Ecto neural progenitor cell (in vitro differentiated cells): ENCODE results near the gene CCN6.

Experiments
- DNase-seq: peaks from one replicate; pipeline ENCODE4 v3.0.0-alpha.2; 2018; ENCODE audit warnings: low spot score

The CCN6 gene

DNA sequence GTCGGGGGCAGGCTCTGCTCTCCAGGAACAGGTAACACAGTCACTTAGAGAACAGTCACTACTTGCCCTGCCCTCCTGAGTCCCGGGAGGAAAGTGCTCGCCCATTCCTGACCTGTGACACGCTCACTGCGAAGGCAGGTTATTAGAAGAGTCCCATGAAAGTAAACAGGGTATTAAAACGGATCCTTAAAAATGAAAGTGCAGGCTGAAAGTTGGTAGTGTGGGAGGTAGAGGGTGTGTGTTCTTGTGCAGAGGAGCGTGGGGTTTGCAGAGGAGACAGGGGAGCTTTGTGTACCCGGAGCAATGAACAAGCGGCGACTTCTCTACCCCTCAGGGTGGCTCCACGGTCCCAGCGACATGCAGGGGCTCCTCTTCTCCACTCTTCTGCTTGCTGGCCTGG lies at the start of gene CCN6:
TSS of gene CCN6 (plus strand) at position 104 of the 400 bp plus-strand sequence. CDS start at position 358, 254 bp downstream.
- no peak for DNase-seq

DNA sequence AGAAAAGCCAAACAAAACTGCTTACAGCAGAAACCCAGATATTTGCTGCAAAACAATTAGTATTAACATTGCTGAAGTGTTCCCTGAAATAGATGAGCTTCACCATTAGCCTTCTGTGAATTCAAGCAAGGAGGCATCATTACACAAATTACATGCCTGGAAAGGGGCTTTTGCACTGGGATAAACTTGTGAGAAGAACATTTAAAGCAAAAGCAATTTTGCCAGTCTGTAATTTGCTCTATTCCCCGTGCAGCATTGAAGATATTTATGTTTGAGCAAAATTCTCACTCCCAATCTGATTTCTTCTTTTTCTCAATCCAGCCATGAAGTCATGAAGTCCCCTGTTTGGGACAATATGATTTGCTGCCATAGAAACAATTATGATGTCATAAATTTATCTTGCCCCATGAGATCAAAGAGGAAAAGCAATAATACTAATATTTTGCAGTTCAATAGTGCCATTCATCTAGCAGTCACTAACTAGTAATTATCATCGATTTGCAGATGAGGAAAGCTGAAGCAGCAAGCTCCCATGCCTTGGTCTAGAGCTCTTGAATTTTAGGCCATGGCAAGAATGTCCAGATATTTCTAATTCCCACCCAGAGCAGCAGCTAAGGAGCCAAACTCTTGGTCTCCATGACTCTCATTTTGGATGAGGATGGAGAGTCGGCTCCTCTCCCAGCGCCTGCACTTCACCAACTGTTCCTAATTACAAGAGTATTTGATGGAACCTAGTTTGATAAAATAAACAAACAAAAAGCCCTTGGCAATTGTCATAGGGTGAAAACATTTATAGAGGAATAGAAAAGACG lies 49.5 kb upstream of the CCN6 start:
- no peak for DNase-seq

DNA sequence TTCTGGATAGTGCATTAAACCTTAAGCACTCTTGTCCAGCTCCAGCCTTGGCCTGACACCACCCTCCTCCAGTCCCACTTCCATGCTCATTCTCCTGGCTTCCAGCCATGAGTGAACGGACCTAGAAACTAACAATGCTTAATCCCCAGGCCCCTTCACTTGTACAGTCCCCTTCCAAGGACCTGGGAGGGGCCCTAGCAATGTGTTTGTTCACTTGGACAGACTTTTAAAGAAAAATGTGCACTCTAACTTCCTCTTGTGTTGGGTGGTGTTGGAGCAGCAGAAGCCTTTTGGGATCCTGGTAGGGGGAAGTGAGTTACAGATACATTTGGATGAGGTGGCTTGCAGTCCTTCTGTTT lies 48.9 kb upstream of the CCN6 start:
- DNase-seq = no peak

DNA sequence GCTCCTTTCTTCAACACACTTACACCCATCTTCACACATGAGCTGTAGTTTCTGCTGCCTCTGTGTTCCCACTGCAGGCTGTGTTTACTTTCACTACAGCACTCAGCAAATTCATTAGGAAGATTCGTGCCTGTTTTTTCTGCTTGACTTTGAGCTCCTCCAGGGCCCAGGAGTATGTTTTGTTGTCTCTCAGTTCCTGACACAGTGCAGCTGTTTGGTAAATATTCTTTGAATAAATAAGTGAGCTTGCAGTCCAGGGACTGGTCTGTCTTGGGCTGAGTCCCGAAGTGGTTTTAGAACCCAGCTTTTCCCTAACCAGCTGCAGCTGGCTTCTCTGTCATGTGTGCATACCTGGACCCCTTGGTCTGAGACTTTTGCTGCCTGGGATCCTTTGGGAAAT lies 46.6 kb upstream of the CCN6 start:
- no peak for DNase-seq

DNA sequence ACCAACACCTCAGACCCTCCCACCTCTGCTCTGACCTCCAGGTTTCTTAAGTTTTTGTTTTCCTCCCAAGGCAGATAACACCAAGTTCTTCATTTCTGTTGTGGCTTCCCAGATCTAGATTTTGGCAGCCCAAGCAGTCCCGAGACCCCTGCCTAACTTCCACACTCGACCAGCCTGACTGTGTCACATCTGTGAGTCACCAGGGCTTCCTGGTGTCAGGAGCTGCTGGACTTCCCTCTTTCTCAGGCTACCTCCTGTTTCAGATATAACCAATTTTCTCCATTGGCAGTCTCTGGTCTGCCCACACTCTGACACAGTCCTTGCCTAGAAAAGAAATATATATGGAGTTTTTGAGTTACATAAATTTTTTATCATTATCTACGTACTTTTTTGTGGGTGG lies 46.1 kb upstream of the CCN6 start:
- DNase-seq = no peak

DNA sequence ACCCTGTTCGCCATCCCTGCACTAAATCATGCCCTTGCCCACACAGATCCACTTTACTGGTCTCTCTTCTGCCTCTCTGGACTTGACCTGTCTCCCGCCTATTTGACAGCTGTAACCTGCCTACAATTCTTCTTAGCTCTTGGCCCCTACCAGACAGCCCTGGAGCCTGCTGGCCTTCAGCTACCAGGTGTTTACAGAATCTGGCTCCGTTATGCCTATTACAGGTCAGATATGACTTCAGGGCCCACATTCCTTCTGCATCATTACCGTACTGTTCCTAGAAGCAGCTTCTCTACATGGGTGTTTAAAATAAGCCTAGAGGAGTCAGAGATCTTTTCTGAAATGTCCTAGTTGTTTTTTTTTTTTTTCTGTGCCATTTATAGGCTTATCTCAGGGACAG lies 45.4 kb upstream of the CCN6 start:
- DNase-seq = no peak

DNA sequence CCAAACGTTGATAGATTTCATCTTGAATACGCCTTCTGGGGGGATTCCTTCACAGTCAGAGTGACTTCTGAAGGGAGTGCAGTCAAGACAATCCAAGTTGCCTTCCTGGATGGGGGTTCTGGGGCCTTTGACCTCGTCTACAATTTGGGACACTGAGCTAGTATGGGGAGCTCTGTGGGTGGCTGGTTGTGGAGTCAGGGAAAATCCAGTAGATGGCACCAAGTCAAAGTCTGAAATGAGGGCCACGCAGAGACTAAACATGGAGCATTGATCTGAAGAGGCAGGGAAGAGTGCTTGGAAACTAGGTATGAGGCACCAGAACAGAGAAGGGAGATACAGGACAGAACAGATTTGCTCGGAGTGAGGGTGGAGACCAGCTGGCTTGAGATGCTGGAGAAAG lies 43.6 kb upstream of the CCN6 start:
- DNase-seq = no peak

DNA sequence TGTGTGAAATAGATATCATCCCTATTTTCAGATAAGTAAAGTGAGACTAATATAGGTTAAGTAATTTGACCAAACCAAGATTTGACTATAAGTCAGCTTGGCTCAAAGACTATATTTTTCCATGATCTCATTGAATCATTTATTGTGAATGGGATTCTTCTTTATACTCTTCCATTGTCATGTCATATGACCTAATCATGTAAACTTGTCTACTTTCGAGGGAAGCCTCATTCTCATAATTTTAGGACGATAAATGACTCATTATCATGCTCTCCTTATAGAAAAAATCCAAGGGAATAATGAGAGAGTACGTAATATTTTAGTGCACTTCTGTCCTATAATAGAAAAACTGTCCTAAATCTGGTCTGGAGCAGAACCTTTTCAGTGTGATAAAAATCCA lies 40.9 kb upstream of the CCN6 start:
- DNase-seq = no peak

DNA sequence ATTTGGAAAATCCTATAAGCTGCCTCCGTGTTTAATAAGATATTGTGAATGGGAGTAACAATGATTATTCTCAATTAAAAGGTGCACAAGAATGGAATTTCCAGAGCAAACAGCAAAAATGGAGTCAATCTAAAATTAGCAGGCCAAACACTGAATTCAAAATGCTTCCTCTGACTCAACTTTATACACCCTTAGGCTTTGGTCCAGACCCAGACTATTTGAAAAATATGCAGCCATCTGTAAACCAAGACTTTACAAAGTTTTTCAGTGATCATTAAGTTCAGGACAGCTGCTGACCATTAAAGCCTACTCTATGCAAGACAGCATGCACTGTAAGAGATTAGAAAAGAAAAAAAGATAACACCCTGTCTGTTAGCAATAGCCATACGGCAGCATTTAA lies 39.4 kb upstream of the CCN6 start:
- DNase-seq = no peak

DNA sequence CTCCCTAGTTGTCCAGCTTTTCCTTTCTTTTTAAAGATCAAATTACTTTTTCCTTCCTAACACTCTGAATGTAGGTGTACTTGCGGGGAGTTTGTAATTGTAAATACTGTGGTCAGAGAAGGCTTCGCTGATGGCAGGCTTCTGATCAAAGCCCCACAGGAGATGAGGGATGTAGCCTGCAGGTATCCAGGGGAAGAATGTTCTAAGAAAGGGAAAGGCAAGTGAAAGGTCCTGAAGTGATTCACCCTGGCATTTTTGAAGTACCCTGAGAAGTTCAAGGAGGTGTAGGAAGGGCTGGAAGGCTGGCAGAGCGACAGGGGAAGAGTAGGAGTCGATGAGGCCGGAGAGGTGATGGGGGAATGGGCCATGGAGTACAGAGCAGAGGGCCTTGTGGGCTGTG lies 38.2 kb upstream of the CCN6 start:
- no peak for DNase-seq

DNA sequence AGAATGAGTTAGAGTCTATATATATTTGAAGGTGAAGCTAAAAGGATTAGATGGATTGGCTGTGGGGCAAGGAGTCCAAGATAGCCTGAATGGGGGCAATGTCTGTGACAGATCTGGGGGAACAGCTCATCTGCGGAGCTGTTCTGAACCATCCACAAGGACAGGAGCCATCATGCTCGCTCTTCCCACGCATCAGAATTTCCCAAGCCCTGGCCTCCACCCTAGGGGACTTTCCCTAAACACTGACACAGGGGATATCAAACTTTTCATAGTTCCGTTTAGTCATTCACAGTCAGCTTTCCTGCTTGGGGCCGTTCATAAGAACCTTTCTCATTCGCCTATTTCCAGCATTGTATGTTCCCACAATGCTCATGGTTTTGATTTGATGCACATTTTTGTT lies 37.6 kb upstream of the CCN6 start:
- no peak for DNase-seq

DNA sequence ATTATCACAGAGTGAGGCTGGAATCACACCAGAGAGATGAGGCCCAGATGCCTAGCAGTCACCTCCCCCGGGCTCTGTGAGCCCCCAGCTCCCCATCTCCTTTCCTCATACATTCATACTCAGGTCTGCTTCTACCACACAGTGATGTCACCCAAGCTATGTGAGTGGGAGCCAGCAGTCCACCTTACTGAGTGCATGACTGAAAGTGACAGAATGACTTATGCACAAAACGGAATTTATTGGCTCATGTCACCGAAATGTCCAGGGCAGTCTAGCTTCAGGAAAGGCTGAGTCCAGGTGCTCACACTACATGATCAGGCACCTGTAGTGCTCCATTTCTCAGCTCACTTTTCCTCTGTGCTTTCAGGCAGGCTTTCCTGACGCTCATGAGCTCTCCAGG lies 36.7 kb upstream of the CCN6 start:
- DNase-seq = no peak

DNA sequence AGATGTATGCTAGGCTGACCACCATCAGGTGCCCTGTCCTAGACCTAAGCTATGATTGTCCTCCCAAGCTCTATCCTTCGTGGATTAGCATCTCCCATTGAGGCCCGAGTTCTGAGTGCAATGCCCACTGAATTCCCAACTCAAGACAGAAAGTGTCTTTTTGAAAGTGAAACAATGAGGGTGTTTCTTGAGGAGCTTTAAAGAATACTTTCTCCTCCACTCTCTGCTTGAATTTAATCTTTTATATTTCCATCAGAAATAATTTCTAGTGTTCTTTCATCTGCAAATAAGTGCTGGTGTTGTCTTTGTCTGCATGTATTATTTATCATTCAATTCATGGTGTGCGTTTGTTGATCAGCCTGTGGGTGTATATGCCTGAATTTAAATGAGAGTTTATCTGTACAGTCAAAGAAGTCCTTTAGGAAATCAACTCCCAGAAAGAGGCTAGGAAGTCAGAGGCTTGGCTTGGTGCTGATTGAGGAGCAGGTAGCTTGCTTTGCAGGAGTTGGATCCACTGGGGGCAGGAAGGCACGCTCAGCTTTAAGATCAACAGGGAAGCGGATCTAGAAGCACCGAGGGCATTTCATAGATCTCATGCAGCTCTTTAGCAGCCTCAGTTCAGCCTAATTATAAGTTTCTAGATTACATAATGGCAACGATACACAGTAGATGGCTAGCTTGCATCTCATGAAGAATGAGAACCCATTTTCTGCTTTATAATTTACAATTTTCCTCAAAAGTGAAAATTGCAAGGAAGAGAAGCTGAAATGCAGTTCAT lies 36.0 kb upstream of the CCN6 start:
- DNase-seq = no peak

DNA sequence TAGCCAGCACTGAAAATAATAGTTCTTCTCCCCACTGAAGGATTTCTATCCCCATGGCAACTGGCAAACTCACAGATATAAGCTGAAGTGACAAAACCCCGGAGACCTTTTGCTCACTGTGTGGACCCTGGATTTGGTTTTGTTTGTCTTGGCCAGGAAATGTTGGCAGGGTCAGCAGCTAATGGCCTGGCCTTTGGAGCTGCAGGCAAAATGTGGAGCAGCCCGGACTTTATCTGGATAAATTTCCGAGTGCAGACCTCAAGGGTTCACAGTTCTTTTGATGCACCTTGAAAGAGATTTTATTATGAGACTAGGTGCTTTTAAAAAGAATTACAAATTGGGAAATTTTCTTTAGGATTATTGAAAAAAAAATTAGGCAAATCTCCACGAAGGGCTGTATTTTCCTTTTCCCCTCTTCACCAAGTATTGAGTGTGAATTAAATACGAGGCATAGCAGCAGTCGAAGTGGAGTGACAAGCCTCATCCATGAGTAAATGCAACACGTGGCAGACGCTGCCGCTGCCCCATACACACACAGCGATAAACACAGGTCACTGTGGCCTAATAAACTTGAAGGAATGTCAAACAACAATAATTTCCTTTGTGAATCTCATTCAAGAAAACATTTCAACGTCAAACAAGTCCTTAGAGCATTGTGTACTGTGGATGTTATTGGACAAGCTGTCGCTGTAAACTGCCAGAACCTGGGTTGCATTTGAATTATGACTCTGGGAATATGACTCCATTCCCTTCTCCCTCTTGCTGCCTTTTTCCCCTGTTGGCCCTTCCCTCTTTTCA lies 35.1 kb upstream of the CCN6 start:
- no peak for DNase-seq

DNA sequence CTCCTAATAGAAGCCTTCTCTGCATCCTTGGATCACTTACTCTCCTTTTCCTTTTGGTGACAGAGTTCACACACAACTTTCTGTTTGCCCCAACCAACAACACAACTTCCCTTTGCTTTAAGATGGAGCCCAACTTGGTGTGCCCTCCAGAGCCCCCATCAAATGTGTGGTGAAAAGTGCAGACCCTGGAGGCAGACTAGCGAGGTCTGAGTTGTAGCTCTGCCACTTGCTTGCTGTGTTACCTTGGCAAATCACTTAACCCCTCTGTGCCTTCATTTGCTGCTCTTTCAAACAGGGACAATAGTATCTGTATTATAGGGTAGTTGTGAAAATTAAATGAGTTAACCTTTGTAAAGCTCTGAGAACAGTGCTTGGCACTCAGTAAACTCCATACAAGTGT lies 34.3 kb upstream of the CCN6 start:
- DNase-seq = no peak

DNA sequence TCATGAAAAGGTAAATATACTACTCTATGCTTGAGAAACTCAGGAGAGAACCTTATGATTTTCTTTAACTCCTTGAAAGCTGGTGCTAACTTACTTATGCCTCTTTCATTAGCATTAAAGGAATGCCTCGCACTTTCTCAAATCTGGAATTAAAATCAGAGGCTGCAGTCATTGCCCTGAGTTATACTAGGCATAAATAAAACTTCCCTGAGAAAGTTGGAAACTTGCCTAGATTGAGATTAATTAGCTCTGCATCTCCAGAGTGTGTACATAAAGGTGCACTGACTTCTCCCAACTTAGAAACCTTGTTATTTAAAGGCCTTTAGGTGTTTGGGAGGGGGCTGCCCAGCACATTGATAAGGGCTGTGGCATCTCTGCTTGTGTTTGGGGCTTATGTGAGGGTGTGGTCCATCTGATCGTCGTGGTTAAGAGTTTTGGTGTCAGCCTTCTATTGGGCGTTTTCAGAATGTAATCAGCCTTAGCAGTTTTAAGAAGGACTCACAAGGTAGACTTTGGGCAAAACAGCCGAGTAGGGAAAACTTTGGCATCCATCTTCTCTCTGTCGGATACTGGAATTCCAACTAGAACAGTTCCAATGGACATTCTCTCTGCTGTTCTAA lies 32.1 kb upstream of the CCN6 start:
- no peak for DNase-seq

DNA sequence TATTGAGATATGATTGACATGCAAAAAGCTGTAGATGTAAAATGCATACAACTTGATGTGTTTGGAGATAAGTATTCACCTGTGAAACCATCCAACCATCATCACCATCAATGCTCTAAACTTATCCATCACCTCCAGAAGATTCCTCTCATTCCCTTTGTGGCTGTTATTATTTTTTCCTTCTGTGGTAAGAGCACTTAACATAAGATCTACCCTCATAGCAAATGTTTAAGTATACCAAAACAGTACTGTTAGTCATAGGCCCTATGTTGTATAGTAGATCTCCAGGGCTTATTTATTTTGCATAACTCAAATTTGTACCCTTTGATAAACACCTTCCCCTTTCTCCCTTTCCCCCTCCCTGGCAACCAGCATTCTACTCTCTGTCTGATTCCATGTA lies 31.2 kb upstream of the CCN6 start:
- no peak for DNase-seq

DNA sequence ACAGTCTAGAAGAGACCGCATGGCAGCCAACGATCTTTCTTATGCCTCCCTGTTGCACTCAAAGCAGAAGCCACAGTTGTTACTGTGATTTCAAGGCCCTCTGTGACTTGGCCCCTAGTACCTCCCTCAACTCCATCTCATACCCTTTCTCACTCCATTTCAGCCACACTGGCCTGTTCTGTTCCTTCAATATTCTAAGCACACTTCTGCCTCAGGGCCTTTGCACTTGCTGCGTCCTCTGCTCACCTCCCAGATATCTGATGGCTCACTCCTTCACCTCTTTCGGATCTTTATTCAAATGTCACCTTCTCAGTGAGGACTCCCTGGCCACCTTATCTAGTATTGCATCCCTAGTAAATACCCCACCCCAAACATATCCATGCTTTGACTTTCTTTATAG lies 29.4 kb upstream of the CCN6 start:
- no peak for DNase-seq

DNA sequence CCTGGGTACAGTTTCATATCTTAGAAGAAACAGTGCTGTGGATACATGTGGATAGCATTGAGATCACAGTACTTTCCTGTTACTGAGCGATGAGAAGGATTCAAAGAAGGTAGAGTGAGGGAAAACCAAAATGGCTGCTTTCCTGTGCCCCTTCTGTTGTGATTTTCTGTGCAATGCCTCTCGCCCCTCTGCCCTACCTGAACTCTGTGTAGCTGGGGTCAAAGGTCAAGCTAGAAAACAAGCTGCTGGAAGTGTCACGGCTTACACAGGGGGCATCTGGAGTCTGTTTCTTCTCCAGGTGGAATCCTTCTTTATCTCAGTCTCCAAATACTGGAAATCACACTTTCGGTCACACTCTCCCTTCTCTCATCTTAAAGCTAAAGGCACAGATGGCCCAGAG lies 27.0 kb upstream of the CCN6 start:
- DNase-seq = no peak

DNA sequence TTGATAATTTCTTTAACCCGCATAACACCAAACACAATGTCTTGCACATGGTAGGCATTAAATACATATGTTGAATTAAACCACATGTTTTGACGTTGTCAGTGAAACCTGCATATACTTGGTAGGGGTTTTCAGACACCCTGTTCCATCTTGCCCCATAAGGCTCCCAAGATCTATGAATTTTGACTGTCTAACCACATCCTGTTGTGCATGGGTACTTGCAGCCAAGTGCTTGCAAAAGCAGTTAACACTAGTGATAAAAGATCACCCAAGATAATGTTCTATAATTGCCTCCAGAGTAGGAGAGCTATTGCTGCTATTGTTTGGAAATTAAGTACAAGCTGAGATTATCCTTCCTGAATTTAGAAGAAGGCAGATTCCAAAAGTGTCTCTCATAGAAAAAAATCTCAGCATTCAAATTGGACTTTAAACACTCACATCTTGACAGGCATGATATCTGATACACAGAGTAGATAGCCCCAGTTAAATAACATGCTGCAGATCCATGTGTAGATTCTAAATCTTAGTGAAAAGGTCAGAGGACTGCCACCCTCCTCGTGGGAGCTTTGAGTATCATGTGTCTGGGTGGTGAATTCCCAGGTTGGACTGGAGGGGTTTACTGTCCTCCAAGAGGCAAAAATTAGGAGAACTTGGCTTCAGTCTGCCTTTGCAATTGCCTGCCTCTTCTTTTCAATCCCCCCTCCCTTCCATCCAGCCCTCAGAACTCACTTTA lies 25.8 kb upstream of the CCN6 start:
- no peak for DNase-seq

DNA sequence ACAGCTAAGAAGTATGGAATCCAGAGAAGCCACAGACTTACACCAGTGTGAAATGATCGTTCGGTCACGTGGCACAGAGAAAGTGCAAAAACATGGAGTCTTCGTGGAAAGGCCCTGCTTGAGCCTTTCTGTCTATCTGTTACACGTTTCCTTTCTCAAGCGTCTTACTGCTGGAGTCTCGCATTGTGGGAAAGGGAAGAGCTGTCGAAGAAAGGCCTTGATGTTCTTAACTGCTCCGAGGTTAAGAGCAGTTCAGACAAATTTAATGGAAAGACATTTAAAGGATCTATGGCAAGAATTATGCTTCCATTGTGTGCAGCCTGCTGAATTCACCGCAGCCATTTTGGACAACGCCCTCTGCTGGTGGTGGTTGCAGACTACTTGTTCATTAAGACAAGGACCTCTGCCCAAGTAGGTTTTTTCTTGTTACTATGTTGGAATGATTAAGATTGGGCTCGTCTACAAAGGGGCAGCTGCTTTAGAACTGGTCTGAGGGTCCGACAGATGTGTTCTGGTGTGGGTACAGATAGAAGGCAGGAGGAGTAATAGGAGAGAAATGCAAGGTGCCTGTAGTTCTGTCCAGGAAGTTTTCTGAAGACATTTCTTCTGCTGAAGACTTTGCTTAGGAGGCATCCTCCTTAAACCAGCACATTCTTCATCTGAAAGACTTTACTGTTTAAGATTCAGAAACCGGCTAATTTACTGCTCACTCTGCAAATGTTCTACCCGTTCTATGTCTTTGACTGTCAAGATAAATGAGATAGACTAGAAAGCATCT lies 24.7 kb upstream of the CCN6 start:
- DNase-seq = peak; percentile 85
